Neutrophil (primary cell): ENCODE results near the gene MRPS2.

Experiments used
- H3K27ac ChIP-seq: fragments of 200-600 bp; sonication (generic); 2 replicates; pipeline ENCODE4 v1.5.1; 2016; ENCODE audit warnings: mild to moderate bottlenecking, moderate library complexity
- H3K27me3 ChIP-seq: fragments of 200-600 bp; sonication (generic); 2 replicates; pipeline ENCODE4 v1.6.0; 2016; ENCODE audit warnings: mild to moderate bottlenecking
- H3K36me3 ChIP-seq: fragments of 200-600 bp; sonication (generic); 2 replicates; pipeline ENCODE4 v1.5.1; 2017
- H3K4me1 ChIP-seq, 2 experiments: fragments of 200-600 bp in 1 of 2; sonication (generic) in 1 of 2; 1 replicate in 1 of 2; 2 replicates in 1 of 2; pipeline versions ENCODE4 v1.5.1 to v1.6.1; 2013 to 2016; ENCODE audit warnings: low read depth in 1 of 2, low read length in 1 of 2, mild to moderate bottlenecking in 1 of 2, moderate library complexity in 1 of 2; ENCODE audit not compliant: control insufficient read depth in 1 of 2, insufficient read depth in 1 of 2
- H3K4me3 ChIP-seq, 2 experiments: fragments of 200-600 bp in 1 of 2; sonication (generic) in 1 of 2; 1 replicate in 1 of 2; 2 replicates in 1 of 2; pipeline ENCODE4 v1.5.1; 2013 to 2016; ENCODE audit warnings: low read depth in 1 of 2, low read length in 1 of 2, mild to moderate bottlenecking in 1 of 2, moderate library complexity in 1 of 2
- H3K9me3 ChIP-seq: fragments of 200-600 bp; sonication (generic); 2 replicates; pipeline ENCODE4 v1.5.1; 2016
- CTCF ChIP-seq: fragments of 200-600 bp; sonication (generic); IDR thresholded peaks from 2 replicates; pipeline ENCODE4 v1.5.1; 2016; ENCODE audit warnings: antibody characterized with exemption

The MRPS2 gene

GRCh38 chr9:135461936-135462335, 38.5 kb upstream of the MRPS2 start:
- no peak overlapping the region for H3K27ac ChIP-seq
- H3K4me1 ChIP-seq: no peaks in the 10 kb centered on the region
- TF ChIP-seq CTCF: no peak
- no peaks in the 10 kb centered on the region for H3K36me3 ChIP-seq
- H3K4me3 ChIP-seq: no peak overlapping the region
- H3K27me3 ChIP-seq: peaks cover 5% of the 10 kb centered on the region
- no peaks in the 10 kb centered on the region for H3K9me3 ChIP-seq

- TF ChIP-seq CTCF: no peak
- Histone ChIP-seq H3K4me1 (no peaks in the 10 kb centered on the region), H3K9me3 (no peaks in the 10 kb centered on the region), H3K36me3 (no peaks in the 10 kb centered on the region), H3K27me3 (peaks cover 9% of the 10 kb centered on the region), H3K27ac (no peak overlapping the region), H3K4me3 (no peak overlapping the region)
Measured at GRCh38 chr9:135463140-135463539, 37.3 kb upstream of the MRPS2 start.

GRCh38 chr9:135464181-135464580, 36.3 kb upstream of the MRPS2 start:
- H3K36me3 ChIP-seq: no peaks in the 10 kb centered on the region
- no peak for TF ChIP-seq CTCF
- no peaks in the 10 kb centered on the region for H3K9me3 ChIP-seq
- no peak overlapping the region for H3K4me3 ChIP-seq
- H3K27ac ChIP-seq: no peak overlapping the region
- no peaks in the 10 kb centered on the region for H3K4me1 ChIP-seq
- H3K27me3 ChIP-seq: peaks cover 19% of the 10 kb centered on the region

- H3K4me3 ChIP-seq: no peak overlapping the region
- no peak overlapping the region for H3K27ac ChIP-seq
- H3K4me1 ChIP-seq: no peaks in the 10 kb centered on the region
- TF ChIP-seq CTCF: no peak
- no peaks in the 10 kb centered on the region for H3K9me3 ChIP-seq
- H3K27me3 ChIP-seq: peaks cover 36% of the 10 kb centered on the region
- no peaks in the 10 kb centered on the region for H3K36me3 ChIP-seq
Measured at GRCh38 chr9:135468854-135469521, 31.5 kb upstream of the MRPS2 start.

GRCh38 chr9:135471791-135472640, 28.5 kb upstream of the MRPS2 start:
- Histone ChIP-seq H3K4me3 (no peak overlapping the region), H3K4me1 (no peaks in the 10 kb centered on the region), H3K27me3 (peaks cover 60% of the 10 kb centered on the region), H3K27ac (no peak overlapping the region), H3K36me3 (no peaks in the 10 kb centered on the region), H3K9me3 (no peaks in the 10 kb centered on the region)
- TF ChIP-seq CTCF: no peak
